IMR-90 (cell line): ENCODE measurements around the gene KRTAP10-7. TPM values are rescaled to one million over a fixed set of nuclear protein-coding genes. Genes with fewer than 3 reads are reported as not detected.
"Not testable (repeated sequence)": the region's sequence is repeated elsewhere in the genome, so short reads cannot be mapped to it uniquely, and the experiment has no call there.

Source experiments
- ATAC-seq: fragments of 200-7000 bp; cut with Tn5 transposase; 2 replicates; pipeline ENCODE4 v1.9.1; 2020; ENCODE audit warnings: low read depth, mild to moderate bottlenecking, moderate library complexity
- BruUV-seq: library from RNA; stranded (reverse); fragments of 400-500 nt; replicated peaks from 2 replicates; lab custom pipeline; 2021; lab: Mats Ljungman, UMichigan
- CTCF ChIA-PET: fragments of 300-600 bp; formaldehyde crosslinking; extraction: SDS; loops from one replicate; lab custom pipeline; 2021; ENCODE audit warnings: antibody characterized with exemption; lab: Yijun Ruan, JAX
- POLR2A ChIA-PET: fragments of 300-600 bp; sonication (Branson Sonifier 250); formaldehyde crosslinking; loops from one replicate; lab custom pipeline; 2022; ENCODE audit warnings: antibody characterized with exemption; ENCODE audit not compliant: unreplicated experiment; lab: Charles Lee
- DNase-seq: peaks from one replicate; pipeline ENCODE4 v3.0.0; 2013
- H2AFZ ChIP-seq: replicated peaks from 2 replicates; pipeline ENCODE3; 2013; ENCODE audit warnings: low read length, mild to moderate bottlenecking; ENCODE audit not compliant: poor library complexity
- H2AK5ac ChIP-seq: 2 replicates; pipeline ENCODE4 v1.6.1; 2013; ENCODE audit warnings: low read depth, low read length, inconsistent platforms
- H2AK9ac ChIP-seq: replicated peaks from 2 replicates; pipeline ENCODE3; 2013; ENCODE audit warnings: mild to moderate bottlenecking, low read depth, low read length, moderate library complexity; ENCODE audit not compliant: poor library complexity
- H2BK120ac ChIP-seq: 2 replicates; pipeline ENCODE4 v1.6.1; 2013; ENCODE audit warnings: low read depth, low read length, inconsistent platforms
- H2BK15ac ChIP-seq: 3 replicates; pipeline ENCODE4 v1.6.1; 2013; ENCODE audit warnings: low read depth, low read length, inconsistent platforms
- H2BK20ac ChIP-seq: 2 replicates; pipeline ENCODE4 v1.6.1; 2013; ENCODE audit warnings: low read depth, mild to moderate bottlenecking, inconsistent platforms, low read length, moderate library complexity
- H2BK5ac ChIP-seq: 2 replicates; pipeline ENCODE4 v1.6.1; 2013; ENCODE audit warnings: mild to moderate bottlenecking, low read depth, low read length, inconsistent platforms; ENCODE audit not compliant: poor library complexity, severe bottlenecking
- H3K14ac ChIP-seq: replicated peaks from 2 replicates; pipeline ENCODE4 v1.6.1; 2013; ENCODE audit warnings: low read depth, low read length, inconsistent platforms
- H3K18ac ChIP-seq: 2 replicates; pipeline ENCODE4 v1.6.1; 2013; ENCODE audit warnings: low read depth, low read length, control low read depth
- H3K23ac ChIP-seq: 2 replicates; pipeline ENCODE4 v1.6.1; 2013; ENCODE audit warnings: low read depth, low read length, inconsistent platforms
- H3K27ac ChIP-seq: 2 replicates; pipeline ENCODE4 v1.5.1; 2013; ENCODE audit warnings: mild to moderate bottlenecking, control low read depth, low read length; ENCODE audit not compliant: insufficient read depth
- H3K27me3 ChIP-seq: 2 replicates; pipeline ENCODE4 v1.6.1; 2013; ENCODE audit warnings: low read length; ENCODE audit not compliant: control insufficient read depth, insufficient read depth
- H3K36me3 ChIP-seq: 2 replicates; pipeline ENCODE4 v1.6.1; 2013; ENCODE audit warnings: low read length, mixed read lengths; ENCODE audit not compliant: control insufficient read depth, insufficient read depth
- H3K4ac ChIP-seq: 2 replicates; pipeline ENCODE4 v1.6.1; 2013; ENCODE audit warnings: low read depth, low read length, inconsistent platforms
- H3K4me1 ChIP-seq: 2 replicates; pipeline ENCODE4 v1.6.1; 2013; ENCODE audit warnings: low read length, mixed read lengths; ENCODE audit not compliant: control insufficient read depth, insufficient read depth
- H3K4me2 ChIP-seq: 2 replicates; pipeline ENCODE4 v1.6.1; 2013; ENCODE audit warnings: low read depth, mild to moderate bottlenecking, control low read depth, low read length, moderate library complexity
- H3K4me3 ChIP-seq: 2 replicates; pipeline ENCODE4 v1.5.1; 2013; ENCODE audit warnings: low read depth, mild to moderate bottlenecking, control low read depth, low read length, moderate library complexity; ENCODE audit not compliant: insufficient read depth
- H3K56ac ChIP-seq: 2 replicates; pipeline ENCODE4 v1.6.1; 2013; ENCODE audit warnings: low read length, inconsistent platforms; ENCODE audit not compliant: insufficient read depth; ENCODE audit errors: extremely low read depth
- H3K79me1 ChIP-seq, 2 experiments: 2 replicates each; pipeline ENCODE4 v1.6.1; 2013; ENCODE audit warnings: low read length in 2 of 2, inconsistent platforms in 1 of 2, low read depth in 1 of 2
- H3K9ac ChIP-seq: 2 replicates; pipeline ENCODE4 v1.6.1; 2013; ENCODE audit warnings: low read depth, low read length, control low read depth
- H3K9me1 ChIP-seq: 2 replicates; pipeline ENCODE4 v1.6.1; 2013; ENCODE audit warnings: low read length, inconsistent platforms; ENCODE audit not compliant: insufficient read depth
- H3K9me3 ChIP-seq: 2 replicates; pipeline ENCODE4 v1.6.1; 2013; ENCODE audit warnings: low read length; ENCODE audit not compliant: control insufficient read depth, insufficient read depth
- H4K20me1 ChIP-seq: 2 replicates; pipeline ENCODE4 v1.6.1; 2013; ENCODE audit warnings: low read length, inconsistent platforms; ENCODE audit not compliant: insufficient read depth
- H4K5ac ChIP-seq: 2 replicates; pipeline ENCODE4 v1.6.1; 2013; ENCODE audit warnings: mild to moderate bottlenecking, low read depth, low read length, control low read depth
- H4K8ac ChIP-seq, 2 experiments: 2 replicates each; pipeline ENCODE4 v1.6.1; 2013; ENCODE audit warnings: low read depth in 2 of 2, low read length in 2 of 2, control low read depth in 1 of 2, inconsistent platforms in 1 of 2
- H4K91ac ChIP-seq: 2 replicates; pipeline ENCODE4 v1.6.1; 2013; ENCODE audit warnings: low read depth, low read length, inconsistent platforms; ENCODE audit not compliant: insufficient read depth
- WGBS, 2 experiments: methylation state at CpG; one replicate each; pipeline versions ENCODE4 v1.1.5 to v1.1.7; 2013; ENCODE audit warnings: missing lambda C conversion rate in 2 of 2; ENCODE audit not compliant: insufficient read length in 1 of 2; ENCODE audit errors: extremely low coverage in 2 of 2; 5-methylcytosine and 5-hydroxymethylcytosine counted together
- dilution Hi-C: fragments of 300-500 bp; cut with HindIII; formaldehyde crosslinking; loops from one replicate; pipeline ENCODE4 v1.14.3; 2018; ENCODE audit warnings: low sequenced_read_pairs; ENCODE audit not compliant: unreplicated experiment
- in situ Hi-C: fragments of 300-500 bp; cut with MboI; formaldehyde crosslinking; loops from 3 replicates; pipeline ENCODE4 v1.14.3; 2019; ENCODE audit warnings: low sequenced_read_pairs, inconsistent platforms, mixed read lengths
- intact Hi-C: fragments of 100-400 bp; cut with micrococcal nuclease; formaldehyde crosslinking; loops from 2 replicates; pipeline ENCODE4 v1.10.0; 2022
- polyA plus RNA-seq, 3 experiments: library from polyadenylated mRNA; depleted of rRNA; stranded (reverse); fragments of >200 nt; gene quantifications; 2 replicates each; pipeline ENCODE4 v1.2.3, GENCODE V29; 2012; ENCODE audit warnings: low replicate concordance in 1 of 3
- total RNA-seq: library from RNA; depleted of rRNA; stranded (reverse); fragments of >200 nt; gene quantifications from 2 replicates; pipeline ENCODE4 v1.2.3, GENCODE V29; 2012

The KRTAP10-7 gene
- total and polyA plus RNA-seq, 2 of the 4 experiments (the other 2 are of a cell fraction): not detected

GRCh38 chr21:44638506-44639330 lies 38.3 kb downstream of the KRTAP10-7 start:
- H2AK5ac ChIP-seq, H3K9ac ChIP-seq, H3K18ac ChIP-seq, H2BK20ac ChIP-seq, H2BK120ac ChIP-seq, H3K14ac ChIP-seq, H3K4me1 ChIP-seq, dilution Hi-C loops, H3K27ac ChIP-seq, BruUV-seq, H4K8ac ChIP-seq, intact Hi-C loops, H3K27me3 ChIP-seq, H4K91ac ChIP-seq, H3K4ac ChIP-seq, H3K36me3 ChIP-seq, H3K79me1 ChIP-seq, H3K4me3 ChIP-seq, H4K20me1 ChIP-seq, in situ Hi-C loops, CTCF ChIA-PET, H2BK15ac ChIP-seq, ATAC-seq, H3K56ac ChIP-seq, H2BK5ac ChIP-seq, H4K5ac ChIP-seq, H2AK9ac ChIP-seq, POLR2A ChIA-PET, H3K4me2 ChIP-seq, H3K9me1 ChIP-seq, H3K9me3 ChIP-seq, H2AFZ ChIP-seq, H3K23ac ChIP-seq, DNase-seq: not testable (repeated sequence)
- WGBS, 2 experiments: 82% methylated on average over 9 of the region's 21 CpGs; no CpG with 5 or more reads in 1 of the 2 experiments
